NT2/D1 (cell line): ENCODE measurements around the gene MIPEP.

ENCODE experiments used
- SUZ12 ChIP-seq: IDR thresholded peaks from 2 replicates; pipeline ENCODE4 v1.6.1; 2011; ENCODE audit not compliant: insufficient read length, insufficient read depth; ENCODE audit errors: extremely low read depth
- ZNF274 ChIP-seq: IDR thresholded peaks from 2 replicates; pipeline ENCODE4 v1.6.1; 2011; ENCODE audit warnings: mild to moderate bottlenecking, low read depth, low read length

GRCh38 chr13:23849670-23850069 lies 39.5 kb downstream of the MIPEP start:
- no peak for TF ChIP-seq ZNF274
- TF ChIP-seq SUZ12, result no peak
